Endodermal cell (in vitro differentiated cells): ENCODE data around the gene BMP8B. TPM values are rescaled to one million over a fixed set of nuclear protein-coding genes. Genes with fewer than 3 reads are reported as not detected.

Experiments used
- DNase-seq: peaks from one replicate; pipeline ENCODE4 v3.0.0-alpha.2; 2017
- H3K27ac ChIP-seq: 2 replicates; pipeline ENCODE4 v1.5.1; 2013; ENCODE audit warnings: mild to moderate bottlenecking, low read depth, low read length, moderate library complexity
- H3K27me3 ChIP-seq: 2 replicates; pipeline ENCODE4 v1.6.1; 2013; ENCODE audit warnings: mild to moderate bottlenecking, low read length, moderate library complexity; ENCODE audit not compliant: insufficient read depth, control insufficient read depth, poor library complexity, severe bottlenecking
- H3K36me3 ChIP-seq: 2 replicates; pipeline ENCODE4 v1.7.0; 2013; ENCODE audit warnings: mild to moderate bottlenecking, low read length, moderate library complexity; ENCODE audit not compliant: control insufficient read depth, insufficient read depth
- H3K4me1 ChIP-seq: one replicate; pipeline ENCODE4 v1.7.0; 2013; ENCODE audit warnings: low read length; ENCODE audit not compliant: control insufficient read depth, insufficient read depth
- H3K4me3 ChIP-seq: 2 replicates; pipeline ENCODE4 v1.5.1; 2013; ENCODE audit warnings: mild to moderate bottlenecking, low read length, moderate library complexity
- H3K9ac ChIP-seq: 2 replicates; pipeline ENCODE4 v1.6.1; 2013; ENCODE audit warnings: mild to moderate bottlenecking, low read length, moderate library complexity; ENCODE audit not compliant: poor library complexity, severe bottlenecking; ENCODE audit errors: extremely low read depth
- H3K9me3 ChIP-seq: 2 replicates; pipeline ENCODE4 v1.6.1; 2013; ENCODE audit warnings: mild to moderate bottlenecking, low read length, moderate library complexity; ENCODE audit not compliant: control insufficient read depth
- H3K27ac Mint-ChIP-seq: 2 replicates; pipeline ENCODE4 v1.8.0; 2020; ENCODE audit warnings: mixed read lengths
- H3K27me3 Mint-ChIP-seq: 2 replicates; pipeline ENCODE4 v1.8.0; 2021; ENCODE audit warnings: mild to moderate bottlenecking, mixed read lengths; ENCODE audit not compliant: insufficient read depth
- H3K36me3 Mint-ChIP-seq: 2 replicates; pipeline ENCODE4 v1.8.0; 2020; ENCODE audit warnings: low read depth, mixed read lengths
- H3K4me1 Mint-ChIP-seq: 2 replicates; pipeline ENCODE4 v1.8.0; 2020; ENCODE audit warnings: mixed read lengths
- H3K4me3 Mint-ChIP-seq: 2 replicates; pipeline ENCODE4 v1.8.0; 2020; ENCODE audit warnings: mild to moderate bottlenecking, moderate library complexity, mixed read lengths
- H3K9me3 Mint-ChIP-seq: 2 replicates; pipeline ENCODE4 v1.8.0; 2020; ENCODE audit warnings: mild to moderate bottlenecking, mixed read lengths
- WGBS, 2 experiments: methylation state at CpG; one replicate each; pipeline versions ENCODE4 v1.1.5 to v1.1.7; 2013; ENCODE audit warnings: missing lambda C conversion rate in 2 of 2, mixed read lengths in 1 of 2; ENCODE audit not compliant: insufficient coverage in 1 of 2, insufficient read length in 1 of 2; 5-methylcytosine and 5-hydroxymethylcytosine counted together
- total RNA-seq, 2 donors: library from RNA; stranded (reverse); fragmentation: NEBNext Ultra II Directional in 1 of 2; extraction: Animal tissue kit (Norgen Biotek cat#: 25700) in 1 of 2; gene quantifications; 2 replicates in 1 of 2; 3 replicates in 1 of 2; pipeline ENCODE4 v1.2.1, GENCODE V29; 2021
- TF ChIP-seq, protein P1 (sequence below): fragments of 200-600 bp; sonication (generic); conservative IDR thresholded peaks from 2 replicates; pipeline ENCODE4 v1.5.0; 2021; ENCODE audit warnings: antibody characterized with exemption, mild to moderate bottlenecking

Gene BMP8B
- total RNA-seq, 2 donors from 2014 or later: 0.13 to 0.29 TPM

DNA sequence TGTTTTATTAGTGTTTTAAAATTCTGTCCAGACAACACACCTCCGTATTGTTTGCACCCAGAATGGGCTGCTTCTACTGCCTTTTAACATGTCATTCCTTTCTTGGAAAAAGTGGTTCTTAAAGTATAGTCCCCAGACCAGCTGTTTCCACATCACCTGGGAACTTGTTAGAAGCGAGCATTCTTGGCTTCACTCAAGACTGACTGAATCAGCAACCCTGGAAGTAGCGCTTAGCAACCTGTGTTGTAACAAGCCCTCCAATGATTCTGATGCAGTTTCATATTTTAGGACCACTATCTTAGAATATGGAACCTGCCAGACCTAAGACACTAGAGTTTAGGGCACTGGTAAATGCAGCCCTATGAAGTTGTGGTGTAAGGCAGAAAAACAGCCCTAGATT lies 55.9 kb downstream of the BMP8B start:
- H3K9ac ChIP-seq: no peak overlapping the region
- H3K36me3 ChIP-seq: no peaks in the 10 kb centered on the region
- WGBS, 2 experiments: 72 to 86% methylated on average over 3 of the region's 3 CpGs
- TF ChIP-seq, protein P1, sequence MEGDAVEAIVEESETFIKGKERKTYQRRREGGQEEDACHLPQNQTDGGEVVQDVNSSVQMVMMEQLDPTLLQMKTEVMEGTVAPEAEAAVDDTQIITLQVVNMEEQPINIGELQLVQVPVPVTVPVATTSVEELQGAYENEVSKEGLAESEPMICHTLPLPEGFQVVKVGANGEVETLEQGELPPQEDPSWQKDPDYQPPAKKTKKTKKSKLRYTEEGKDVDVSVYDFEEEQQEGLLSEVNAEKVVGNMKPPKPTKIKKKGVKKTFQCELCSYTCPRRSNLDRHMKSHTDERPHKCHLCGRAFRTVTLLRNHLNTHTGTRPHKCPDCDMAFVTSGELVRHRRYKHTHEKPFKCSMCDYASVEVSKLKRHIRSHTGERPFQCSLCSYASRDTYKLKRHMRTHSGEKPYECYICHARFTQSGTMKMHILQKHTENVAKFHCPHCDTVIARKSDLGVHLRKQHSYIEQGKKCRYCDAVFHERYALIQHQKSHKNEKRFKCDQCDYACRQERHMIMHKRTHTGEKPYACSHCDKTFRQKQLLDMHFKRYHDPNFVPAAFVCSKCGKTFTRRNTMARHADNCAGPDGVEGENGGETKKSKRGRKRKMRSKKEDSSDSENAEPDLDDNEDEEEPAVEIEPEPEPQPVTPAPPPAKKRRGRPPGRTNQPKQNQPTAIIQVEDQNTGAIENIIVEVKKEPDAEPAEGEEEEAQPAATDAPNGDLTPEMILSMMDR: no peak
- peaks cover 100% of the 10 kb centered on the region for H3K27me3 ChIP-seq
- H3K4me3 Mint-ChIP-seq: no peak overlapping the region
- no peaks in the 10 kb centered on the region for H3K9me3 Mint-ChIP-seq
- H3K27me3 Mint-ChIP-seq: peaks cover 100% of the 10 kb centered on the region
- no peak overlapping the region for H3K4me3 ChIP-seq
- no peaks in the 10 kb centered on the region for H3K36me3 Mint-ChIP-seq
- H3K4me1 ChIP-seq: no peaks in the 10 kb centered on the region
- no peaks in the 10 kb centered on the region for H3K9me3 ChIP-seq
- H3K27ac ChIP-seq: no peak overlapping the region
- H3K4me1 Mint-ChIP-seq: no peaks in the 10 kb centered on the region
- no peak overlapping the region for H3K27ac Mint-ChIP-seq
- no peak for DNase-seq

DNA sequence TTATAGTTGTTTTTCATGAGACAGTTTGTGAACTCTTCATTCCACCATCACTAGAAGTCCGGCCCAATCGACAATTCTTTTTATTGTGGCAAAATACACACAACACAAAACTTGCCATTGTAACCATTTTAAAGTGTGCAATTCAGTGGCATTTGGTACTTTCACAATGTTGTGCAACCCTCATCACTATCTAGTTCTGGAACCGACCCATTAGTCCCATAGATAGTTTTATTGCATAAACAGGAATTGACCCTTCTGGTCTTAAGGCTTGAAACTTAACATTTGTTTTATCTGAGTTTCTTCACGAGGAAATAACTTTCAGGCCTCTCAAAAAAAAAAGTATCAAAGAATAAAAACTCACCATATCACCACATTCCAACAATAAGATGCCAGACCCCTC lies 58.8 kb downstream of the BMP8B start:
- no peaks in the 10 kb centered on the region for H3K4me1 ChIP-seq

DNA sequence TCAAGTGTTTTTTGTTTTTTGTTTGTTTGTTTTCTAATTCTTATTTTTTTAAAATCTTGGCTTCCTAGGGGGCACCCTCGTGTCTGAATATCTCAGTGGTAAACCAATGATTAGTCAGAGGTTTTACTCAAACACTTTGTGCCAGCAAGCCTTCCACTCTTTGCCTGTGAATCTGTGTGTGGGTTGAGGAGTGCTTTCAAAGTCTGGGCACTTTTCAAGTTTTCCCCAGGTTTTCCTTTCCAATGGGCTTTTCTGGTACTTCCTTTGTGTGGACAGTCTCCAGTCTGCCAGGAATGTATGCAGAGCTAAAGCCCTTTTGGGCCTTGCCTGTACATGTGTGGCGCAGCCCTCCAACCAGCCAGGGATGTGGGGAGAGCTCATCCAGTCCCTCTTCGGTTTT lies 59.6 kb downstream of the BMP8B start:
- H3K27ac Mint-ChIP-seq: no peak overlapping the region
- no peaks in the 10 kb centered on the region for H3K36me3 ChIP-seq
- DNase-seq: no peak
- no peak overlapping the region for H3K27ac ChIP-seq
- H3K27me3 Mint-ChIP-seq: peaks cover 100% of the 10 kb centered on the region
- TF ChIP-seq, protein P1: no peak
- H3K4me1 Mint-ChIP-seq: no peaks in the 10 kb centered on the region
- H3K27me3 ChIP-seq: peaks cover 100% of the 10 kb centered on the region
- H3K9me3 ChIP-seq: no peaks in the 10 kb centered on the region
- no peaks in the 10 kb centered on the region for H3K4me1 ChIP-seq
- no peak overlapping the region for H3K4me3 ChIP-seq
- no peaks in the 10 kb centered on the region for H3K9me3 Mint-ChIP-seq
- no peak overlapping the region for H3K9ac ChIP-seq
- 59 to 71% methylated on average over 2 to 3 of the region's 3 CpGs for WGBS, 2 experiments
- H3K36me3 Mint-ChIP-seq: no peaks in the 10 kb centered on the region
- H3K4me3 Mint-ChIP-seq: no peak overlapping the region

More for the DNA sequence above, 58.8 kb downstream of the BMP8B start:
- H3K27me3 ChIP-seq: peaks cover 100% of the 10 kb centered on the region
- Mint-ChIP-seq H3K4me1 (no peaks in the 10 kb centered on the region), H3K4me3 (no peak overlapping the region), H3K27me3 (peaks cover 100% of the 10 kb centered on the region), H3K9me3 (no peaks in the 10 kb centered on the region), H3K27ac (no peak overlapping the region), H3K36me3 (no peaks in the 10 kb centered on the region)
- 44 to 53% methylated on average over 3 of the region's 4 CpGs for WGBS, 2 experiments
- H3K27ac ChIP-seq: no peak overlapping the region
- no peak overlapping the region for H3K9ac ChIP-seq
- TF ChIP-seq, protein P1: no peak
- no peak for DNase-seq
- no peaks in the 10 kb centered on the region for H3K9me3 ChIP-seq
- H3K4me3 ChIP-seq: no peak overlapping the region
- H3K36me3 ChIP-seq: no peaks in the 10 kb centered on the region
